HG03135 (cell line): ENCODE results near the gene FBRSL1.
A peak's percentile ranks its signal among the peaks of the same experiment; 100 is the strongest.
"Not testable (repeated sequence)": the region's sequence is repeated elsewhere in the genome, so short reads cannot be mapped to it uniquely, and the experiment has no call there.

Experiments used
- ATAC-seq: cut with Tn5 transposase; IDR thresholded peaks from one replicate; pipeline ENCODE4 v1.9.1; 2021; ENCODE audit warnings: mild to moderate bottlenecking, moderate library complexity; ENCODE audit not compliant: unreplicated experiment

FBRSL1 gene

GRCh38 chr12:132489602-132490266 is at the start of gene FBRSL1:
FBRSL1 (plus strand) TSS chr12:132490151.
- ATAC-seq, result peak; percentile 43

- ATAC-seq, result not testable (repeated sequence)
Measured at GRCh38 chr12:132440420-132440819, 49.5 kb upstream of the FBRSL1 start.

- no peak for ATAC-seq
Measured at GRCh38 chr12:132441871-132442863, 47.8 kb upstream of the FBRSL1 start.

- ATAC-seq, result no peak
Measured at GRCh38 chr12:132443091-132443490, 46.9 kb upstream of the FBRSL1 start.

- no peak for ATAC-seq
Measured at GRCh38 chr12:132444283-132444682, 45.7 kb upstream of the FBRSL1 start.

GRCh38 chr12:132444957-132445883 is 44.7 kb upstream of the FBRSL1 start:
- peak; percentile 50 for ATAC-seq

GRCh38 chr12:132445884-132446632 is 43.9 kb upstream of the FBRSL1 start:
- no peak for ATAC-seq

GRCh38 chr12:132446633-132447326 is 43.2 kb upstream of the FBRSL1 start:
- no peak for ATAC-seq

GRCh38 chr12:132447327-132447720 is 42.6 kb upstream of the FBRSL1 start:
- ATAC-seq, result no peak

GRCh38 chr12:132447731-132448462 is 42.1 kb upstream of the FBRSL1 start:
- no peak for ATAC-seq

- ATAC-seq, result no peak
Measured at GRCh38 chr12:132448463-132448820, 41.5 kb upstream of the FBRSL1 start.

- peak; percentile 67 for ATAC-seq
Measured at GRCh38 chr12:132449565-132450417, 40.2 kb upstream of the FBRSL1 start.

- no peak for ATAC-seq
Measured at GRCh38 chr12:132450418-132451171, 39.4 kb upstream of the FBRSL1 start.

- no peak for ATAC-seq
Measured at GRCh38 chr12:132451172-132451835, 38.6 kb upstream of the FBRSL1 start.

GRCh38 chr12:132451836-132452195 is 38.1 kb upstream of the FBRSL1 start:
- ATAC-seq, result no peak

GRCh38 chr12:132452596-132453350 is 37.2 kb upstream of the FBRSL1 start:
- ATAC-seq, result no peak
